ENCODE measurements around the gene DISC1. TPM values are rescaled to one million over a fixed set of nuclear protein-coding genes. Genes with fewer than 3 reads are reported as not detected.
"Not testable (repeated sequence)": the region's sequence is repeated elsewhere in the genome, so short reads cannot be mapped to it uniquely, and the experiment has no call there.

Gene DISC1
- total and polyA plus RNA-seq, 8 donors = 0.42 to 6.6 (median 1.5) TPM

GRCh38 chr1:231723146-231723545 is 96.6 kb downstream of the DISC1 start:
- H3K4me3 ChIP-seq = no peak overlapping the region

GRCh38 chr1:231724041-231724440 is 97.5 kb downstream of the DISC1 start:
- H3K9me3 ChIP-seq = no peaks in the 10 kb centered on the region
- no peak for ATAC-seq
- no peaks in the 10 kb centered on the region for H3K27me3 ChIP-seq
- DNase-seq = no peak
- H3K4me1 ChIP-seq = no peaks in the 10 kb centered on the region
- FAIRE-seq = no peak
- WGBS, 2 donors = 76 to 88% methylated on average over 5 of the region's 5 CpGs
- no peak for TF ChIP-seq CTCF (IDR thresholded peaks at IDR 0.05)
- intact Hi-C loops (cut with DNase I) = no loop called here
- H3K36me3 ChIP-seq = no peaks in the 10 kb centered on the region
- no peak overlapping the region for H3K4me3 ChIP-seq
- H3K27ac ChIP-seq = no peak overlapping the region

More at GRCh38 chr1:231723146-231723545, 96.6 kb downstream of the DISC1 start:
- FAIRE-seq = no peak
- Histone ChIP-seq H3K27ac (no peak overlapping the region), H3K9me3 (no peaks in the 10 kb centered on the region), H3K4me1 (no peaks in the 10 kb centered on the region), H3K27me3 (no peaks in the 10 kb centered on the region), H3K36me3 (no peaks in the 10 kb centered on the region)
- intact Hi-C loops (cut with DNase I) = no loop called here
- TF ChIP-seq CTCF (IDR thresholded peaks at IDR 0.05) = no peak
- no peak for DNase-seq
- no peak for ATAC-seq
- WGBS, 2 donors = 79 to 84% methylated on average over 7 of the region's 7 CpGs

- intact Hi-C loops (cut with DNase I) = no loop called here
- ATAC-seq = peak in 2 of 4 donors; percentile 65 to 69
- H3K27me3 ChIP-seq = no peaks in the 10 kb centered on the region
- no peak for TF ChIP-seq CTCF (IDR thresholded peaks at IDR 0.05)
- H3K4me3 ChIP-seq = no peak overlapping the region
- no peaks in the 10 kb centered on the region for H3K9me3 ChIP-seq
- 77 to 82% methylated on average over 13 of the region's 13 CpGs for WGBS, 2 donors
- no peaks in the 10 kb centered on the region for H3K36me3 ChIP-seq
- no peaks in the 10 kb centered on the region for H3K4me1 ChIP-seq
- FAIRE-seq = no peak
- H3K27ac ChIP-seq = no peak overlapping the region
- DNase-seq = no peak
Measured at GRCh38 chr1:231724876-231725647, 98.5 kb downstream of the DISC1 start.

- no peaks in the 10 kb centered on the region for H3K36me3 ChIP-seq
- DNase-seq (no peak), ATAC-seq (no peak), FAIRE-seq (no peak)
- intact Hi-C loops (cut with DNase I) = no loop called here
- H3K27ac ChIP-seq = no peak overlapping the region
- no peaks in the 10 kb centered on the region for H3K4me1 ChIP-seq
- no peaks in the 10 kb centered on the region for H3K27me3 ChIP-seq
- H3K9me3 ChIP-seq = no peaks in the 10 kb centered on the region
- no peak overlapping the region for H3K4me3 ChIP-seq
- TF ChIP-seq CTCF (IDR thresholded peaks at IDR 0.05) = no peak
- WGBS, 2 donors = 82 to 91% methylated on average over 2 of the region's 2 CpGs
Measured at GRCh38 chr1:231727171-231727570, 100.6 kb downstream of the DISC1 start.

- H3K27me3 ChIP-seq; H3K27ac ChIP-seq; H3K36me3 ChIP-seq; H3K9me3 ChIP-seq; H3K4me3 ChIP-seq; FAIRE-seq; DNase-seq; H3K4me1 ChIP-seq; ATAC-seq; intact Hi-C loops (cut with DNase I): not testable (repeated sequence)
- 89 to 100% methylated on average over 2 to 3 of the region's 4 CpGs for WGBS, 2 donors
Measured at GRCh38 chr1:231728987-231729386, 102.4 kb downstream of the DISC1 start.
